H1 (cell line): Measurements from ENCODE around the gene PPFIBP2. TPM values are rescaled to one million over a fixed set of nuclear protein-coding genes. Genes with fewer than 3 reads are reported as not detected.

ENCODE experiments used
- CBX5 ChIP-seq: fragments of 300-800, 300-1000 bp; sonication (generic); IDR thresholded peaks from 2 replicates; pipeline ENCODE4 v1.7.1; 2016; ENCODE audit warnings: antibody characterized with exemption, low read length, low read depth
- KDM5A ChIP-seq: fragments of 200-600 bp; IDR thresholded peaks from 2 replicates; pipeline ENCODE4 v1.7.1; 2012; ENCODE audit warnings: mild to moderate bottlenecking, low read length, inconsistent platforms, mixed read lengths
- NANOG ChIP-seq: IDR thresholded peaks from 2 replicates; pipeline ENCODE4 v1.6.1; 2011; ENCODE audit warnings: low read length, low read depth, mild to moderate bottlenecking, inconsistent platforms; ENCODE audit not compliant: insufficient read depth, poor library complexity, severe bottlenecking
- NRF1 ChIP-seq: IDR thresholded peaks from 2 replicates; pipeline ENCODE4 v1.6.1; 2011; ENCODE audit warnings: mild to moderate bottlenecking, low read depth, low read length, improper control_type of control experiment
- POLR2A ChIP-seq, 2 experiments: IDR thresholded peaks; 1 replicate in 1 of 2; 2 replicates in 1 of 2; pipeline ENCODE4 v1.6.1; 2011; ENCODE audit warnings: low read depth in 2 of 2, low read length in 2 of 2, mild to moderate bottlenecking in 2 of 2; ENCODE audit errors: control extremely low read depth in 1 of 2
- POLR2AphosphoS5 ChIP-seq: IDR thresholded peaks from 2 replicates; pipeline ENCODE4 v1.6.1; 2011; ENCODE audit warnings: low read depth, low read length
- SP4 ChIP-seq: IDR thresholded peaks from 2 replicates; pipeline ENCODE4 v1.6.1; 2012; ENCODE audit warnings: low read length, inconsistent platforms
- polyA plus RNA-seq, 7 experiments: library from polyadenylated mRNA; depleted of rRNA in 3 of 7; stranded (reverse) in 5 of 7; unstranded in 2 of 7; fragments of >200 nt in 5 of 7; fragments of 200-250 nt in 2 of 7; gene quantifications; 1 replicate in 5 of 7; 2 replicates in 1 of 7; 4 replicates in 1 of 7; pipeline versions ENCODE4 v1.2.1 to v1.2.3, GENCODE V29; 2011 to 2013; ENCODE audit warnings: missing spikeins in 2 of 7, mixed read lengths in 2 of 7
- total RNA-seq: library from RNA; stranded (reverse); fragmentation: NEBNext Ultra II Directional; extraction: Animal tissue kit (Norgen Biotek cat#: 25700); gene quantifications from 2 replicates; pipeline ENCODE4 v1.2.1, GENCODE V29; 2021
- TF ChIP-seq, protein P1 (sequence below): fragments of 300-600 bp; sonication (generic); IDR thresholded peaks from 2 replicates; pipeline ENCODE4 v1.7.1; 2012; ENCODE audit warnings: low read length, moderate library complexity, mild to moderate bottlenecking, inconsistent platforms; ENCODE audit not compliant: insufficient replicate concordance
- TF ChIP-seq, protein P2 (sequence below): IDR thresholded peaks from 2 replicates; pipeline ENCODE4 v1.6.1; 2012; ENCODE audit warnings: low read length, inconsistent platforms

PPFIBP2 gene
- total and polyA plus RNA-seq, 2 of the 8 experiments (the other 6 are each of a cell fraction or from before 2014, with no cell fraction given), result 5.5 to 9.8 TPM

- TF ChIP-seq NANOG (no peak), SP4 (no peak), KDM5A (no peak), NRF1 (no peak), CBX5 (no peak), POLR2AphosphoS5 (no peak), POLR2A (IDR thresholded peaks at IDR 0.05; ENCODE audit: control extremely low read depth in 1 of 2, low read depth in 2 of 2, low read length in 2 of 2) (no peak)
- TF ChIP-seq, protein P1, sequence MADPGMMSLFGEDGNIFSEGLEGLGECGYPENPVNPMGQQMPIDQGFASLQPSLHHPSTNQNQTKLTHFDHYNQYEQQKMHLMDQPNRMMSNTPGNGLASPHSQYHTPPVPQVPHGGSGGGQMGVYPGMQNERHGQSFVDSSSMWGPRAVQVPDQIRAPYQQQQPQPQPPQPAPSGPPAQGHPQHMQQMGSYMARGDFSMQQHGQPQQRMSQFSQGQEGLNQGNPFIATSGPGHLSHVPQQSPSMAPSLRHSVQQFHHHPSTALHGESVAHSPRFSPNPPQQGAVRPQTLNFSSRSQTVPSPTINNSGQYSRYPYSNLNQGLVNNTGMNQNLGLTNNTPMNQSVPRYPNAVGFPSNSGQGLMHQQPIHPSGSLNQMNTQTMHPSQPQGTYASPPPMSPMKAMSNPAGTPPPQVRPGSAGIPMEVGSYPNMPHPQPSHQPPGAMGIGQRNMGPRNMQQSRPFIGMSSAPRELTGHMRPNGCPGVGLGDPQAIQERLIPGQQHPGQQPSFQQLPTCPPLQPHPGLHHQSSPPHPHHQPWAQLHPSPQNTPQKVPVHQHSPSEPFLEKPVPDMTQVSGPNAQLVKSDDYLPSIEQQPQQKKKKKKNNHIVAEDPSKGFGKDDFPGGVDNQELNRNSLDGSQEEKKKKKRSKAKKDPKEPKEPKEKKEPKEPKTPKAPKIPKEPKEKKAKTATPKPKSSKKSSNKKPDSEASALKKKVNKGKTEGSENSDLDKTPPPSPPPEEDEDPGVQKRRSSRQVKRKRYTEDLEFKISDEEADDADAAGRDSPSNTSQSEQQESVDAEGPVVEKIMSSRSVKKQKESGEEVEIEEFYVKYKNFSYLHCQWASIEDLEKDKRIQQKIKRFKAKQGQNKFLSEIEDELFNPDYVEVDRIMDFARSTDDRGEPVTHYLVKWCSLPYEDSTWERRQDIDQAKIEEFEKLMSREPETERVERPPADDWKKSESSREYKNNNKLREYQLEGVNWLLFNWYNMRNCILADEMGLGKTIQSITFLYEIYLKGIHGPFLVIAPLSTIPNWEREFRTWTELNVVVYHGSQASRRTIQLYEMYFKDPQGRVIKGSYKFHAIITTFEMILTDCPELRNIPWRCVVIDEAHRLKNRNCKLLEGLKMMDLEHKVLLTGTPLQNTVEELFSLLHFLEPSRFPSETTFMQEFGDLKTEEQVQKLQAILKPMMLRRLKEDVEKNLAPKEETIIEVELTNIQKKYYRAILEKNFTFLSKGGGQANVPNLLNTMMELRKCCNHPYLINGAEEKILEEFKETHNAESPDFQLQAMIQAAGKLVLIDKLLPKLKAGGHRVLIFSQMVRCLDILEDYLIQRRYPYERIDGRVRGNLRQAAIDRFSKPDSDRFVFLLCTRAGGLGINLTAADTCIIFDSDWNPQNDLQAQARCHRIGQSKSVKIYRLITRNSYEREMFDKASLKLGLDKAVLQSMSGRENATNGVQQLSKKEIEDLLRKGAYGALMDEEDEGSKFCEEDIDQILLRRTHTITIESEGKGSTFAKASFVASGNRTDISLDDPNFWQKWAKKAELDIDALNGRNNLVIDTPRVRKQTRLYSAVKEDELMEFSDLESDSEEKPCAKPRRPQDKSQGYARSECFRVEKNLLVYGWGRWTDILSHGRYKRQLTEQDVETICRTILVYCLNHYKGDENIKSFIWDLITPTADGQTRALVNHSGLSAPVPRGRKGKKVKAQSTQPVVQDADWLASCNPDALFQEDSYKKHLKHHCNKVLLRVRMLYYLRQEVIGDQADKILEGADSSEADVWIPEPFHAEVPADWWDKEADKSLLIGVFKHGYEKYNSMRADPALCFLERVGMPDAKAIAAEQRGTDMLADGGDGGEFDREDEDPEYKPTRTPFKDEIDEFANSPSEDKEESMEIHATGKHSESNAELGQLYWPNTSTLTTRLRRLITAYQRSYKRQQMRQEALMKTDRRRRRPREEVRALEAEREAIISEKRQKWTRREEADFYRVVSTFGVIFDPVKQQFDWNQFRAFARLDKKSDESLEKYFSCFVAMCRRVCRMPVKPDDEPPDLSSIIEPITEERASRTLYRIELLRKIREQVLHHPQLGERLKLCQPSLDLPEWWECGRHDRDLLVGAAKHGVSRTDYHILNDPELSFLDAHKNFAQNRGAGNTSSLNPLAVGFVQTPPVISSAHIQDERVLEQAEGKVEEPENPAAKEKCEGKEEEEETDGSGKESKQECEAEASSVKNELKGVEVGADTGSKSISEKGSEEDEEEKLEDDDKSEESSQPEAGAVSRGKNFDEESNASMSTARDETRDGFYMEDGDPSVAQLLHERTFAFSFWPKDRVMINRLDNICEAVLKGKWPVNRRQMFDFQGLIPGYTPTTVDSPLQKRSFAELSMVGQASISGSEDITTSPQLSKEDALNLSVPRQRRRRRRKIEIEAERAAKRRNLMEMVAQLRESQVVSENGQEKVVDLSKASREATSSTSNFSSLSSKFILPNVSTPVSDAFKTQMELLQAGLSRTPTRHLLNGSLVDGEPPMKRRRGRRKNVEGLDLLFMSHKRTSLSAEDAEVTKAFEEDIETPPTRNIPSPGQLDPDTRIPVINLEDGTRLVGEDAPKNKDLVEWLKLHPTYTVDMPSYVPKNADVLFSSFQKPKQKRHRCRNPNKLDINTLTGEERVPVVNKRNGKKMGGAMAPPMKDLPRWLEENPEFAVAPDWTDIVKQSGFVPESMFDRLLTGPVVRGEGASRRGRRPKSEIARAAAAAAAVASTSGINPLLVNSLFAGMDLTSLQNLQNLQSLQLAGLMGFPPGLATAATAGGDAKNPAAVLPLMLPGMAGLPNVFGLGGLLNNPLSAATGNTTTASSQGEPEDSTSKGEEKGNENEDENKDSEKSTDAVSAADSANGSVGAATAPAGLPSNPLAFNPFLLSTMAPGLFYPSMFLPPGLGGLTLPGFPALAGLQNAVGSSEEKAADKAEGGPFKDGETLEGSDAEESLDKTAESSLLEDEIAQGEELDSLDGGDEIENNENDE, result no peak
- TF ChIP-seq, protein P2, sequence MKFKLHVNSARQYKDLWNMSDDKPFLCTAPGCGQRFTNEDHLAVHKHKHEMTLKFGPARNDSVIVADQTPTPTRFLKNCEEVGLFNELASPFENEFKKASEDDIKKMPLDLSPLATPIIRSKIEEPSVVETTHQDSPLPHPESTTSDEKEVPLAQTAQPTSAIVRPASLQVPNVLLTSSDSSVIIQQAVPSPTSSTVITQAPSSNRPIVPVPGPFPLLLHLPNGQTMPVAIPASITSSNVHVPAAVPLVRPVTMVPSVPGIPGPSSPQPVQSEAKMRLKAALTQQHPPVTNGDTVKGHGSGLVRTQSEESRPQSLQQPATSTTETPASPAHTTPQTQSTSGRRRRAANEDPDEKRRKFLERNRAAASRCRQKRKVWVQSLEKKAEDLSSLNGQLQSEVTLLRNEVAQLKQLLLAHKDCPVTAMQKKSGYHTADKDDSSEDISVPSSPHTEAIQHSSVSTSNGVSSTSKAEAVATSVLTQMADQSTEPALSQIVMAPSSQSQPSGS, result no peak
These were observed 140.5 kb downstream of the PPFIBP2 start (continued) for GRCh38 chr11:7654195-7654705.
